Fibroblast of skin of abdomen (primary cell): Measurements from ENCODE around the gene LRRTM1. TPM values are rescaled to one million over a fixed set of nuclear protein-coding genes. Genes with fewer than 3 reads are reported as not detected.
A peak's percentile ranks its signal among the peaks of the same experiment; 100 is the strongest.

Experiments
- DNase-seq: peaks from one replicate; pipeline ENCODE4 v3.0.0-alpha.2; 2013
- polyA plus RNA-seq, 2 experiments: library from polyadenylated mRNA; unstranded; fragments of 120-200 nt; gene quantifications; one replicate each; pipeline ENCODE4 v1.2.1, GENCODE V29; 2013; ENCODE audit not compliant: insufficient read length in 2 of 2

The LRRTM1 gene, protein sequence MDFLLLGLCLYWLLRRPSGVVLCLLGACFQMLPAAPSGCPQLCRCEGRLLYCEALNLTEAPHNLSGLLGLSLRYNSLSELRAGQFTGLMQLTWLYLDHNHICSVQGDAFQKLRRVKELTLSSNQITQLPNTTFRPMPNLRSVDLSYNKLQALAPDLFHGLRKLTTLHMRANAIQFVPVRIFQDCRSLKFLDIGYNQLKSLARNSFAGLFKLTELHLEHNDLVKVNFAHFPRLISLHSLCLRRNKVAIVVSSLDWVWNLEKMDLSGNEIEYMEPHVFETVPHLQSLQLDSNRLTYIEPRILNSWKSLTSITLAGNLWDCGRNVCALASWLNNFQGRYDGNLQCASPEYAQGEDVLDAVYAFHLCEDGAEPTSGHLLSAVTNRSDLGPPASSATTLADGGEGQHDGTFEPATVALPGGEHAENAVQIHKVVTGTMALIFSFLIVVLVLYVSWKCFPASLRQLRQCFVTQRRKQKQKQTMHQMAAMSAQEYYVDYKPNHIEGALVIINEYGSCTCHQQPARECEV
- not detected for polyA plus RNA-seq (2013, experiment 1 of 2; ENCODE audit: insufficient read length)
- polyA plus RNA-seq (2013, experiment 2 of 2; ENCODE audit: insufficient read length): 0.04 TPM

DNA sequence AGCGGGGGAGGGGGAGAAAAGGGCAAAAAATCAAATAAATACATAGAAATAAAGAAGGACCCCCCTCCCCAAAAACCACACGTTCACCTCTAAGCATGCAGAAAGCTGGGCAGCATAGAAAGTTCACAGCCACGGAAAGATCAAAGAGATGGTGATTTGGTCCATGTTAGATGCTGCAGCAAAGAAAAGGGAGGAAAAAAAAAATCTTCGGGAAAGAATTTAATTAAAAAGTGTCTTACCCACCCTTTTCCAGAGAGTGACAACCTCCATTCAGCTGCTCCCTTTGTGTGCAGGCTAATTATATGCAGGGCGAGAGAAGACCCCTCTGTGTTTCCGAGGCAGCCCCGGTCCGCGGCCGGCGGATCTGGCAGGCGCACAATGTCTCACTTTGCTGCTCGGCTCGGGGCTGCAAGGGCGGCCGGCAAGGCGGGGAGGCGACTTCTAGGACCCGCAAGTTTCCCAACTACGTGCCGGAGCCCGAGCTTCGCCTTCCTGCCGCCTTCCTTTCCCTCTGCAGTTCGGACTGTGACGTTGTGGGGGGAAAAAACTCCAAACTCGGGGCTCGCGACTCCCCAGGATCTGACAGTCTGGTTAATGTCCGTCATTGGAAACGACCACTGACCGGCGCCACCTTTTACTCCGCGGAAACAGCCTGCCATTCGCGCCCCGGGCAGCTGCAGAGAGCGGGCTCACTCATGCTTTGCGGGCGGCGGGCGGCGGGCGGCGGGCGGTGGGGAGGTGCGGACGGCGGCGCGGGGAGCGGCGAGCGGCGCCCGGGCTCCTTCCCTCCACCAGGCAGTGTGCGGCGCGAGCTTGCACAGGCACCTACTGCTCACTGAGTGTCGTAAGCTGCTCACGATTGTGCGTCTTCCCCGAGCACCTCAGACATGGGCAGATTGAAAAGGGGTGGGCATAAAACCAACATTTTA lies at the start of gene LRRTM1:
LRRTM1 (minus strand) TSS at position 844 of the 929 bp plus-strand sequence. CDS start 933 bp downstream, outside the sequence.
- peak; percentile 23 for DNase-seq

DNA sequence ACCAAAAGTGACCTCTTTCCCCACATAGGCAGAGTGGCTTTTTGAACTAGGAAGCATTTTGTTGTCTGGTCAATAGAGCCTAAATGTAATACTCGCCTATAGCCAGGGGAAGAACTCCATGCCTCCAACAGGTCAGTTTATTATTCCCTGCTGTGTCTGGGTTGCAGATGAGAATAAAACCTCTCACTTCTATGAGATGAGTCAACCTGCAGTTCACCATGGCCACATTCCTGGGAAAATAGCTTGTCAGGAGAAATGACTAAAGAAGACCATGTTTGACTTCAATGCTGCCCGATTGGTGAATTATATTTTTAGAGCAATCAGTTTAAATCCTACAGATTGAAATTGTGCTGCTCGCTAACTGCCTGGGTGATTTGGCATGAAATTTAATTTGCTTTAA lies 46.7 kb upstream of the LRRTM1 start:
- peak; percentile 67 for DNase-seq

DNA sequence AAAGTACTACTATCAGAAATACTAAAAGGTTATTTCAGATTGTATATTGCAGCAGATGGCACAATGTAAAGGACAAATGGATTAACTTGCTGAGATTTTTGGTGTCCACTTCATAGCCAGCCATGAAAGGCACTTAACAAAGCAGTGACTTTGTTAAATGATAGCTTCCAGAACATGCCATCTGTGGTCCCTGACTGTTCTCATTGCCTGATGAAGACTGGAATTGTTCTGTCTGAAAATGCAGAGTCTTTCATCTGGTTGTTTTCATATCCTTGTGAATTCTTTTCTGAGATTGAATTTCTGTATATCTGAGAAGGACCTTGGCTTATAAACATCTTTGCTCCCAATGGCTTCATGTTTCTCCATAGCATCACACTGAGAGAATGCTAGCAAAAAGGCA lies 44.4 kb upstream of the LRRTM1 start:
- no peak for DNase-seq

DNA sequence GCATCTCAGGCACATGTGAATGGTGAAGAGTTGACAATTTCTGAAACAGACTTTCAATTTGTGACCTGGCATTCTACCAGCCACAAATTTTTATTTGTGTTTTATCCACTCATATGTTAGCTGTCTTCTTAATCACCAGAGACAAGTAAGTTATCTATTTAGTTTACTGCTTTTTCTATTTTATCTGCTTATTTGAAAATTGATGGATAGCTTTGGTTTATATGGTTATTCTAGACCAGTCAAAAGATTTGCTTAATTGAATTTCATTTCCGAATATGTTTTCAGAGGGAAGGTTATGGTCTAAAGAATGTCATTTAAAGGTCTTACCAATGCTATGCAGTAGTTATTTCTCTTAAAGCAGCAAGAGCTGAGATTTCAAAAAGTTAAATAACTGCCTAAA lies 43.5 kb upstream of the LRRTM1 start:
- DNase-seq: no peak

DNA sequence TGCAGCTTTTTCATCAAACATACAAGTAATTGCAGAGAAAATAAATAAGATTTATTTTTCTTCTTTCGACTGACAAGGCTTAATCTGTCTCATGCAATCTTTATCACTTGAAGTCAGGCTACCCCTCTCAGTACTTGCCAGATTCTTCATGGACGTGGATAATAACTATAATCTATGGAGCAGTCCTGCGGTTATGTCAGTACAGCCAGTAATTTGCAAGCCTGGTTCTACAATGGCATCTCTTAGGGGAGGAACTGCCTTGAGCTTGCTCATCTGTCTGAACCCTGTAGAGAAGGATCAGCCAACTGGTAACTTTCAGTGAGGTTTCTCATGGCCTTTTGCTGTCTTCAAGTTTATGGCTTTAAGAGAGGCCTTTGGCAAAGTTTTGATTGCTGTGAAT lies 35.5 kb upstream of the LRRTM1 start:
- DNase-seq: no peak

DNA sequence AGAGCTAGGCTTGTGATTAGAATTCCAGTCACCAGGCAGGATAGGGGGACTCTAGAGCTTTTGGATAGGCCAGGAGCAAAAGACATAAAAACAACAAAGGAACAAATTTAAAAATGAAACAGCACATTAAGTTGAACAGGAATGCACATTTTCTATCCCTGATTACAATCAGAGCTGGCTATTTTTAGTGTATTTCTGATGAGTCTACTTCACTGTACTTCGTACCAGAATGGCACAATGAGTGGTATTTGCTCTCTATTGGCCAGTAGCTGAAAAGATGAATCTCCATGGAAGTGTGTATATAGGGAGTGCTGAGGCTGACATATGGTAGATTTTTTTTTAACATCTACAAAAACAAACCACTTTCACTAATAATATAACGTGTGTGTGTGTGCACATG lies 34.2 kb upstream of the LRRTM1 start:
- no peak for DNase-seq

DNA sequence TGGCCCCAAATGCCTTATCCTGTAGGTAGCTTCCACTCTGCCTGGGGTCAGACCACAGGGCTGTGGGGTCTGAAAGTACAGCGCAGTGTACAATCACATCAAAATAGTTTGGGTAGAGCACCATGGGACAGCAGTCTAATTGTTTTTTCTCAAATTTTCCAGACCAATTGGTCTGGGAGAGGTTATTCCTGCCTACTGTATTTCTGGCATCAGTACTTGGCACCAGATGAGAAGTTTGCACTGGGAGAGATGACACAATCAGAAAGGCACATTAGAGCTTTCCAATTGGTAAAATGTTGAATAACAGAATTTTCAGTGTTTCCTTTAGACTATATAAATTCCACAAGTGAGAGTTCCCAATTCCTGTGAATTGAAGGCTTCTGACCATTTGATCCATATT lies 30.9 kb upstream of the LRRTM1 start:
- DNase-seq: no peak

DNA sequence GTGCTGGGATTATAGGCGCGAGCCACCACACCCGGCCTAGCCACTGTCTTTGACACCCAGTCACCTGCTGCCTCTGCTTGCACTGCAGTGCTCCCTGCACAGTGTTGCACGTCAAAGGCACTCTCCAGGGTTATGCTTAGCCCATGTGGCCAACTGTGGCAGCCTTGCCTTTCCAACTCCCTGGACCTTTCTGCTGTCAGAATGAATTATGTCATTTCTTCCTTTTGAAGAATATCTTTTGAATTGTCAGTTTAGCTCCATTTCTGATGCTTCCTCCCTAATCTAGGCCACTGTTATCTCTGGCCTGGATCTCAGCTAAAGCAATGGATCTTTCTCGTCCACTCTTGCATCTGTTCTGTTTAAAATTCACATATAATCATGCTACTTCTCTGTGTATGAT lies 29.3 kb upstream of the LRRTM1 start:
- DNase-seq: no peak

DNA sequence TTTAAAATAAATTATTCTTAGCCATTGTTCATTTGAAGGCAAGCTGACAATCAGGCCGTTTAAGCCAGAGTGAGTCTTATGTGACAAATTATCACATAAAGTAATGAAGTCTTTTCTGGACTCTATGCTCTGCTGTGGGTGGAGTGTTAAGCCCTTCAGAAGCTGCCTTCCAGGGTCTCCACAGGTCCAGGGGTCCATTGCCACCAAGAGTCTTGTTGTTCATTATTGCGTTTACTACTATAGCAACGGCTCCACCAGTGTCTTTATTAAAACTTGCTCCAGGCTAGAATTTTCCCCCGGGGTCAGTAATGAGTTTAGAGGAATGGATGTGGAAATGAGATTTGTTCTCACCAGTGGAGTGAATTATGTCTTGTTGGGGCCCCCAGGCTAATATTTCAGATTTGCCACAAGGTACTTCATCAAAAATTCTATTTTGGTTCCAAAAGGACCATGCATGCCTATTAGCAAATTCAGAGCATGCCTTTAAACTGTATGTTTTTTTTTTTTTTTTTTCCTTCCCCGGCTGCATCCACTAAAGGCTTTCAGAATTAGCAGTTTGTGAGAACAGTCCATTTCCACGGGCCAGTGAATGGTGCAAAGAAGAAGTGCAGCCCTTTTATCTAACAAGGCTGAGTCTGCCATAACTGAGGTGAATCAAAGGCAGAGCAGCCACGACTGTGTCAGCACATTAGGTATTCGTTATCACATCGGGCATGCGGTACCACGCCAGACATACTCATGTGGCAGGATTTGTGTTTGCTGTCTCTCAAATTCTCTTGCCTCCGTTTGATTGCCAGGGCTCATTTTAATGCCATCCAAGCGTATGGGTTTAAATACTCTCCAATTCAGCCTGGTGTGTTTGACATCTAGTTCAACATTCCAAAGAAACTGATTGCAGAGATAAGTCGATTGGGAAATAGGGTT lies 26.2 kb upstream of the LRRTM1 start:
- DNase-seq: no peak

DNA sequence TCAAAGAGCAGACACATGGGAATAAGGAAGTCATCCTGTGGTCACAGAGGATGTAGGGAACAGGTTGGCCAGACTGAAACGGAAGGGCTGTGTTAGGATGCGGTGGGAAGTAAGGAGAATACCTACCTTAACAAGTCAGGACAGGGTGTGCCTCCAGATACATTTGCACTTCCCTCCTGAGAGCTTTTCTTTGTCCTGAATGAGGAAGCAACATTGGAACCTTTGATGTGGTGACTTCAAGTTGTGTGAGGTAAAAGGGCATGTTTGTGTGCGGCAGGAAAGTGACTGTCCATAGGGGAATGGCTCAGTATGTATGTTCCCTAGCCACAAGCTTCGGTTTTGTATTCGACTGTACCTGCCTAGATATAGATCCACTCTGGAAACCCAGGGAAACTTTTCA lies 24.9 kb upstream of the LRRTM1 start:
- DNase-seq: no peak

DNA sequence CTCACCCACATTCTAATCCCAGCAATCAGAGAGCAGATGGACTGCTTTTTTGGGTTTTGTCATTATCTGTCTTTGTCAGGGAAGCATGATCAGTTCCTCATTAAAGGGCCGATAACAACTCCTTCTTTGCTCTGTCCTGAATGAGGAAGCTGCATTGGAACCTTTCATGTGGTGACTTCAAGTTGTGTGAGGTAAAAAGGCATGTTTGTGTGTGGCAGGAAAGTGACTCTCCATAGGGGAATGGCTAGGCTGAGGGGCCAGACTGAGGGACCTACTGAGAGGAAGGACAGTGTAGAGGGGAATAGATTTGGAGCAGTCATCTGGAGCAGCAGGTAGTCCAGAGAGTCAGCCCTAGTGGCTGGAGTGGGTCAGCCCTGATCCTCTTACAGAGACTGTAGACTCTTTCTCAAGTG lies 23.6 kb upstream of the LRRTM1 start:
- no peak for DNase-seq

DNA sequence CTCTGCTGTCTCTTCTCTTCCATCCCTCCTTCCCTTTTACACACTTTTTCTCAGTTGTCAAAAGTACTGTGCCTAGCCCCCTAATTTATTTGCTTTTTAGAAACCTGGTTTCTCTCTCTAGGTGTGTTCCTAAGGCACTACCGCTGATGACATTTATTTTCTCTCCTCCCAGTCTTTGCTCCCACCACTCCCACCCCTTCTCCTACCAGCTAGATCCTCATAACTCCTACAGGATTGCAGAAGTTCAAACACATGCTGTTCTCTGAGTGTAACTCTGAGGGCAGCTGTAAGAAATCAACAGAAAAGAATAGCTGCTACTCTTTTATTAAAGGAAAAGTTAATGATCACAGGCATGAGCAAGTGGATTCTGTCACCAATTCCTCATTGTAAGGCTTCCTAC lies 22.3 kb upstream of the LRRTM1 start:
- DNase-seq: no peak

DNA sequence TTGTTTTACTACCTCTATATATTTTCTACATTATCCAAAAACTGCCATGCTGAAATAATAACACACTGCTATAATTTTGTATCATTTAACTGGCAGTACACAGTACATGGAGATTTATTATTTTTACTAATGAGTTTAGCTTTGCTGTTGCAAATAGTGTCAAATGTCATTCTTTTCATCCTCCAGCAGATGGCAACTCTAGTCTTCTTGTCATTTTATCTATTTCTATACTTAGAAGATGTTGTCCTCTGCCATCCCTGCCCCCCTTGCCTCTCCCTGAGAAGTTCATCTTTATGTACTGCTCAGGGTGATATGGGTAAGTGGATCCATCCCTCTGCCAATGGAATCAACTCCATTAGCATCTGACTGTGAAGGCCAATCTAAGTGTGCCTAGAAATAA lies 21.7 kb upstream of the LRRTM1 start:
- peak; percentile 63 for DNase-seq

DNA sequence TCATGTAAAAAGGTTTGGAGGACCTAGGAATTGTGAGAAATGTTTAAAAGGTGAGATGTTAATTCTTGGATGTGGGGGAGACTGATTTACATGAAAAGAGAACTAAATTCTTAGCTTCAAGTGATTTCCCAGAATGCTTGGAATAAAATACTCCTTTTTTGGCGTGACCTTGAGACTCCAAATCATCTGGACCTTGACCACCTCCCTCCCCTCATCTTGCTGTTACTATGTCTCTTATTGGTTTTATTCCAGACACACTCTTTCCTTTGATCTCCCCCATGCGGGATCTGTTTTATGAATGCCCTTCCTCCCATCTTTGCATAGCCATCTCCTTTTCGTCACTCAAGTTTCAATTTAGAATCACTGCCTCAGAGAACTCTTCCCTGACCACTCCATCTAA lies 20.0 kb upstream of the LRRTM1 start:
- no peak for DNase-seq

DNA sequence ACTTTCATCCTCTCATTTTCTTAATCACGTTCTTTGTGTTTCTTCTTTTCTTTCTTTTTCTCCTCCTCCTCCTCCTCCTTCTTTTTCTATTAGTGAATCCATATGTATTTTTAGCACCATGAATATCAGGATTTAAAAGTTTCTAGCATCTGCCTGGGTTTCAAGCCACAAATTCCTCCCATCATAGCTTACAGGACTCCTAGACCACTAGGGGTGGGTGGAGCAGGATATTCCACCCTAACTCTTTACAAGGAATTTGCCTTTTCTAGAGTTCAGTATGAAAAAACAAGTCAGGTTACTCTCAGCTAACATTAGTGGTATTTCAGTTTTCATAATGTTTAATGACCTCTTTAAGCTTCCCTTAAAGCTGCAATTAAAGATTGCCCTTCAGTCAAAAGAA lies 19.1 kb upstream of the LRRTM1 start:
- DNase-seq: peak; percentile 45

DNA sequence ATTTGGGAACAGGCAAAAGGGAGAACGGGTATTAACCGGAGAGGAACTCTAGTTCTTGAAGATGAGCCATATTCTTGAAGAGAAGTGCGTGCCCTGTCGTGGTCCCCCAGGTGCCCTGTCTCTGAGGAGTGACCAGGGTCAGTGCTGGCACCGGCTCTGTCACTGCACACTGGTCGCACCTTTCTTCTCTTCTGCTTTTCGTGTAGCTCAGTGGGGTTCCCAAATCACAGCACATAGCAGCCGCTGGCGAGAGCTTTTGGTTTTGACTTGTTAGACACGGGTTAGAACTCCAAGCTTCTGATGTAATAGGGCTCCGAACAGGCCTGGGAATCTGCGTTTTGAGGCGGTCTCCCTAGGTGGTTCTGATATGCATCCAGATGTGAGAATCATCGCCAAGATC lies 18.4 kb upstream of the LRRTM1 start:
- no peak for DNase-seq

DNA sequence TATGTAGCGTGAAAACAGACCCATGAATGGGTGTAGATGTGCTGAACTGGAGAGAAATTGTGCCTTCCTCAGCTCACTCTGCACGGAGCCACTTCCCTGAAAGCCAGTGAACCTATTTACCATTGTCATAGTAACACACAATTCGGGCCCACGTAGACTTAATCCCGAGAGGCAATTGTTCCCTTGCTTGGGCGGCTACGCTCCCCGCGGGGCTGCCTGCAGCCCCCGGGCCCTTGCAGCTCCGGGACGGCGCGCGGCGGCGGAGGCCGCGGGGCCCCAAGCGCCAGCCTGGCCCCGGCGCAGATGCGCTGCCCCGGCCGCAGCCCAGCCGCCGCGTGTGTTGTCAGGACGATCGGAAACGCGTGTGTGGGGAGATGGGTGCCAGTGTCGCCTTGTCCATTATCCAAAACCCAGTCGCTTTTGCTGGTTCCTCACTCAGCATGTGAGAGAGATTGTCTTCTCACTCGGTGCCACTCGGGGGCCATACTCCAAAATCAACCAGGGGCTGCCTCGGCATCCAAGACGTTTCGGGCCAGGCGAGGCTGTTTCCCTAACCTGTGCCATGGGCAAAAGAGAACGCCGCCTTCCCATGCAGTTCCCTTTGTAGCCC lies 17.9 kb upstream of the LRRTM1 start:
- DNase-seq: no peak

DNA sequence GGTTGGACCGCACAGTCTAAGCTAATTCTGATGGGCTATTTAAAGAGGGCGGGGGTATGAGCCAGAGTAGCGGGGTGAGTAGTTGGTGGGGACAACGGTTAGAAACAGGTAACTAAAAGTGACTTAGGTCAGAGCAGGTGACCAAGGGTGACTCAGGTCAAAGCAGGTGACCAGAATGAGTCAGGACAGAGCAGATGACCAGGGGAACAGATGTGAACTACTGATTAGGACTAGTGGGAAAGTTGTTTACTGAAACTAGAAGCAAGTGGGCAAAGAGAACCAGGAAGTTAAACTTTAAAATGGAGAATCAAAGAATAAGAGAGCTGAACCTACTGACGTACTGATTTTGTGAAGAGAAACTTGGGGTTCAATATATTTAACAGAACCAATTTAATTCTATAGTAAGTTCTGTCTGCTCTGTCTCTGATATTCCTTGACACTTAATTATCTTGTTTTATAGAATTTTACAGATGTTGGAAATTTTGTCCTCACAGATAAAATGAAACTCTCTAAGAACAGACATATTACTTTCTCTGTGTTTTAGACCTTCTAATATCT lies 7.8 kb upstream of the LRRTM1 start:
- DNase-seq: no peak

DNA sequence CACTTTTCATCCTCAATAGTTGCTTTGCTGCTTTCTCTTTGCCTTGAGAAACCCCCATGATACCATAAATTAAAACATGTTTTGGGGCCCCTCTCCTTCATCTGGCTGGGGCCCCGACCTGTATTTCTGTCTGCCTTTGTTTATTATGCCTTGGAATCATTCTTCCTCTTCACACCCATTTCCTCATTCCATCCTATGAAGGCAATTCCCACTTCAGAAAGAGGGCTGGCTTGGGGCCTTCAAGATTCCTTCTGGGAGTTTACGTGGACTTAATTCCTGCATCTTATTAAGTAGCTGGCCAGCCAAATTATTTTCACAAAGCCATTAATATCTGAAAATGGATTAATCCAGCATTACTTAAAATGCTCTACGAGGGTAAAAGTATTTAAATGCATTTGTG lies 6.8 kb upstream of the LRRTM1 start:
- DNase-seq: no peak

DNA sequence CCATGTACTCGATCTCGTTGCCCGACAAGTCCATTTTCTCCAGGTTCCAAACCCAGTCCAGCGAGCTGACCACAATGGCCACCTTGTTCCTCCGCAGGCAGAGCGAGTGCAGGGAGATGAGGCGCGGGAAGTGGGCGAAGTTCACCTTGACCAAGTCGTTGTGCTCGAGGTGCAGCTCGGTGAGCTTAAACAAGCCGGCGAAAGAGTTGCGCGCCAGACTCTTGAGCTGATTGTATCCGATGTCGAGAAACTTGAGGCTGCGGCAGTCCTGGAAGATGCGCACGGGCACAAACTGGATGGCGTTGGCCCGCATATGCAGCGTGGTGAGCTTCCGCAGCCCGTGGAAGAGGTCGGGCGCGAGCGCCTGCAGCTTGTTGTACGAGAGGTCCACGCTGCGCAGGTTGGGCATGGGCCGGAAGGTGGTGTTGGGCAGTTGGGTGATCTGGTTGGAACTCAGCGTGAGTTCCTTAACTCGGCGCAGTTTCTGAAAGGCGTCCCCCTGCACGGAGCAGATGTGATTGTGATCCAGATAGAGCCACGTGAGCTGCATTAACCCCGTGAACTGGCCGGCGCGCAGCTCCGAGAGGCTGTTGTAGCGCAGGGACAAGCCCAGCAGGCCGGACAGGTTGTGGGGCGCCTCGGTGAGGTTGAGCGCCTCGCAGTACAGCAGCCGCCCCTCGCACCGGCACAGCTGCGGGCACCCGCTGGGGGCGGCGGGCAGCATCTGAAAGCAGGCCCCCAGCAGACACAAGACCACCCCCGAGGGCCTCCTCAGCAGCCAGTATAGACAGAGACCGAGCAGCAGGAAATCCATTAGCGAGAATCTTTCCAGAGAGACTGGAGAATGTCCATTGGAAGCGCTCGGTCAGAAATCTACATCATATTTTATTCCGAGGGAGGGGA lies 1.3 kb downstream of the LRRTM1 start:
- DNase-seq: no peak
